ENCODE measurements around the gene DDX10. TPM values are rescaled to one million over a fixed set of nuclear protein-coding genes. Genes with fewer than 3 reads are reported as not detected.

DDX10 gene
- total and polyA plus RNA-seq, 2 experiments from 2014 or later = 32.4 to 37.8 TPM

DNA sequence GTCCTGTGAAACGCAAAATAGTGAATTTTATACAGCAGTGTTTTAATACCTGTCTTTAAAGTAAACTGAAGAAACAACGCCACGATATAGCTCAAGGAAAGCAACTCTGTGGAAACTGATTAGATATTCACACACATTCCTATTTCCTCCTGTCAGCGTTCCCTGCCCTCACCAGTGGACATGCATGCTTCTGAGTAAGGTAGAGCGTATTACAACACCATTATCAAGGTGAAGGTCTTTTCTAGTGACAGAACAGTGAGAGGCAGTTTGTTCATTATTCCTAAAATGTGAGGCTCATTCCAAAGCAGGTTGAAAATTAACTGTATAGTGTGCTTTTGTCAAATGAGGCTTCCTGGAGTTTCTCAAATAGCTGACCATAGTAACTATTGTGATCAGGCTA, 153.1 kb downstream of the DDX10 start:
- H3K27ac ChIP-seq (ENCODE audit: low read depth) = no peak overlapping the region
- Mint-ChIP-seq H3K4me1 (peaks cover 8% of the 10 kb centered on the region; the same call in 2 of the 3 replicates), H3K27ac (no peak overlapping the region), H3K4me3 (no peak overlapping the region), H3K27me3 (ENCODE audit: insufficient read depth, low read depth, poor library complexity) (no peaks in the 10 kb centered on the region), H3K36me3 (ENCODE audit: low read depth) (no peaks in the 10 kb centered on the region), H3K9me3 (no peaks in the 10 kb centered on the region)
- no peak overlapping the region for H3K4me3 ChIP-seq
- no peaks in the 10 kb centered on the region for H3K27me3 ChIP-seq (ENCODE audit: insufficient read depth)
- no peaks in the 10 kb centered on the region for H3K36me3 ChIP-seq (ENCODE audit: insufficient read depth)
- TF ChIP-seq CREB1 (CRISPR knock-in tag; IDR thresholded peaks at IDR 0.05; ENCODE audit: low read depth) (no peak), STAT1 (IDR thresholded peaks at IDR 0.05; ENCODE audit: unreplicated experiment) (no peak), ETS1 (IDR thresholded peaks at IDR 0.05) (no peak), ZNF331 (CRISPR knock-in tag; IDR thresholded peaks at IDR 0.05; ENCODE audit: low read depth) (no peak), ZNF462 (CRISPR knock-in tag; IDR thresholded peaks at IDR 0.05) (no peak), NANOG (IDR thresholded peaks at IDR 0.05; ENCODE audit: borderline replicate concordance) (no peak), ZNF114 (CRISPR knock-in tag; IDR thresholded peaks at IDR 0.05) (no peak), EZH2 (IDR thresholded peaks at IDR 0.05; ENCODE audit: low read depth, unreplicated experiment) (no peak), REST (IDR thresholded peaks at IDR 0.05; ENCODE audit: unreplicated experiment) (no peak), POLR2AphosphoS5 (IDR thresholded peaks at IDR 0.05; ENCODE audit: low read depth) (no peak), JUNB (IDR thresholded peaks at IDR 0.05; ENCODE audit: unreplicated experiment) (no peak)
- TF ChIP-seq, protein P1, sequence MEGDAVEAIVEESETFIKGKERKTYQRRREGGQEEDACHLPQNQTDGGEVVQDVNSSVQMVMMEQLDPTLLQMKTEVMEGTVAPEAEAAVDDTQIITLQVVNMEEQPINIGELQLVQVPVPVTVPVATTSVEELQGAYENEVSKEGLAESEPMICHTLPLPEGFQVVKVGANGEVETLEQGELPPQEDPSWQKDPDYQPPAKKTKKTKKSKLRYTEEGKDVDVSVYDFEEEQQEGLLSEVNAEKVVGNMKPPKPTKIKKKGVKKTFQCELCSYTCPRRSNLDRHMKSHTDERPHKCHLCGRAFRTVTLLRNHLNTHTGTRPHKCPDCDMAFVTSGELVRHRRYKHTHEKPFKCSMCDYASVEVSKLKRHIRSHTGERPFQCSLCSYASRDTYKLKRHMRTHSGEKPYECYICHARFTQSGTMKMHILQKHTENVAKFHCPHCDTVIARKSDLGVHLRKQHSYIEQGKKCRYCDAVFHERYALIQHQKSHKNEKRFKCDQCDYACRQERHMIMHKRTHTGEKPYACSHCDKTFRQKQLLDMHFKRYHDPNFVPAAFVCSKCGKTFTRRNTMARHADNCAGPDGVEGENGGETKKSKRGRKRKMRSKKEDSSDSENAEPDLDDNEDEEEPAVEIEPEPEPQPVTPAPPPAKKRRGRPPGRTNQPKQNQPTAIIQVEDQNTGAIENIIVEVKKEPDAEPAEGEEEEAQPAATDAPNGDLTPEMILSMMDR (conservative IDR thresholded peaks at IDR 0.05; ENCODE audit: low read depth in 2 of 2) = no peak
- DNase-seq (ENCODE audit: low spot score) = no peak
- no peak overlapping the region for H2AFZ ChIP-seq
- 0 out of 2 replicates have a peak, but pooled peaks cover 3% of the 10 kb centered on the region for H3K4me1 ChIP-seq (ENCODE audit: insufficient read depth)
- no peak overlapping the region for H3K4me2 ChIP-seq
- no peaks in the 10 kb centered on the region for H3K9me2 ChIP-seq (ENCODE audit: insufficient read depth)
- no peaks in the 10 kb centered on the region; the same call in 1 of the 2 replicates for H3K79me2 ChIP-seq (replicated peaks; ENCODE audit: insufficient read depth)
- H3F3A ChIP-seq (replicated peaks; ENCODE audit: low read depth) = no peaks in the 10 kb centered on the region
- 0 out of 2 replicates have a peak, but pooled peaks cover 7% of the 10 kb centered on the region for H4K20me1 ChIP-seq (replicated peaks; ENCODE audit: insufficient read depth)
- no peak for ATAC-seq
